NCI-H2227 (cell line): Measurements from ENCODE around the gene BBIP1.
A peak's percentile ranks its signal among the peaks of the same experiment; 100 is the strongest.
"Not testable (repeated sequence)": the region's sequence is repeated elsewhere in the genome, so short reads cannot be mapped to it uniquely, and the experiment has no call there.

Experiments
- DNase-seq: peaks from one replicate; lab custom pipeline; 2025; ENCODE audit not compliant: unreplicated experiment; lab: John Stamatoyannopoulos, UW

The BBIP1 gene

DNA sequence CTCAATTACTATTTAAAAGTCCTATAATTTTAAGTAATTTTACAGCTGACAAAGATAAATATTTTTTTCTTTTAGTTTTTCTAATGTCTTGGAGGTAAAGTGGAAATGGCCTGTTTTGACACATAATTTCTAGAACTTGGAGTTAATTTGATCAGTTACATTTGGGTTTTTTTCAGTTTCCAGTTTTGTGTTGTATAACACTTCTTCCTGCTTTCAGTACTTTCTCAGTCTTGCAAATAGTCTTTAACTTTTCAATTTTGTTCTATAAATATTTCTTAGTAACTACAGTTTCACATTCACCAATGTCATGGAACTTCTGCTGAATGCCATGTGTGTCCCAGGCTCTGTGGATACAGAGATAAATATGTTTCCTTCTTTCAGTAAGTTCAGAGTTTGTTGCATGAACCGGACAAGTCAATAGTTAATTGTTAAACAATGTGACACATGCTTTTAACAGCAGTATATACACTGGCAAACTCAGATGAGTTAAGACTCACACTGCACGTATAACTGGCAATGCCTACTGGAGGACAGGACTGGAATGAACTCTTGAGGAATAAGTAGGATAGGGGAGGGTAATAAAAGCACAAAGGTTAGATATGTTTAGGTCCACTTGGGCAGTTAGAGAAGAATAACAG is 5.0 kb upstream of the BBIP1 start:
- DNase-seq: no peak

DNA sequence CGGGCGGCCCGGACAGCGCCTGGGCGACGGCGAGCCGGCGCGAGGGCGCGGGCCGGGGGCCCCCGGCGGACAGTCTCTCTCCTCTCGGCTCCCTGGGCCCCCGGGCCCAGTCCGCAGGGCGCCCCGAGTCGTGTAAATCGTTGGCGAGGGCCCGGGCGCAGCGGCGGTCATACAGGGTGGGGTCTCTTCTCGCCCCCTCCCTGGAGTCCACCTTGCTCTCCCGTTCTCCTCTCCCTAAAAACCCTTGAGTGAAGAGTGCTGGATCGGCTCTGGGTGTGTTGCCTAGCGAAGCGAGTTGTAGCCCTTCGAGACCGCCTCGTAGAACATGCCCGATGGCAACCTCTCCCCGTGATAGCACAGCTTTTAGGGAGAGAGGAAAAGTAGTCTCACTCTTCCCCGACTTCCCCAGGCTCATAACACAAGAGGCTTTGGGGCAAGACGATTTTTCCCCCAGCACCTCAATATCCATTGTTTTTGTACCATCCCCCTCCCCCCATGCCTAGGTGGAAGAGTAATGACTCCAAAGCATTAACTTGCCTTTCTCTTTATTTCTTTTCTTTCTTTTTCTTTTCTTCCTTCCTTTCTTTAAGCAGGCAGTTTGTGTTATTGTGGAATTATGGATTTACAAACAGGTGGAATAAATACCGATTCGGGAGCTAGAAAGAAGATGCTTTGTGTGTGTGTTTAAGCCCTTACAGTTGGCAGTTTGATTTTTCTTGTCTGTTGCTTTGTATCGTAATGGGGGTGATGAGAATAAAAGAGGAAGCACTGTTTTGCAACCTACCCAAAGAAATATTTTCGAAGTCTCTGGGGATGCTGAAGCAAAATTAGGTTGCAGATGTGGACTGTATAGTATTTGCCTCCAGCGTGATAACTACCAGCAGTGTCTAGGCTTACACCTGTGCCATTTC is 1.2 kb upstream of the BBIP1 start:
- DNase-seq: peak; percentile 37

DNA sequence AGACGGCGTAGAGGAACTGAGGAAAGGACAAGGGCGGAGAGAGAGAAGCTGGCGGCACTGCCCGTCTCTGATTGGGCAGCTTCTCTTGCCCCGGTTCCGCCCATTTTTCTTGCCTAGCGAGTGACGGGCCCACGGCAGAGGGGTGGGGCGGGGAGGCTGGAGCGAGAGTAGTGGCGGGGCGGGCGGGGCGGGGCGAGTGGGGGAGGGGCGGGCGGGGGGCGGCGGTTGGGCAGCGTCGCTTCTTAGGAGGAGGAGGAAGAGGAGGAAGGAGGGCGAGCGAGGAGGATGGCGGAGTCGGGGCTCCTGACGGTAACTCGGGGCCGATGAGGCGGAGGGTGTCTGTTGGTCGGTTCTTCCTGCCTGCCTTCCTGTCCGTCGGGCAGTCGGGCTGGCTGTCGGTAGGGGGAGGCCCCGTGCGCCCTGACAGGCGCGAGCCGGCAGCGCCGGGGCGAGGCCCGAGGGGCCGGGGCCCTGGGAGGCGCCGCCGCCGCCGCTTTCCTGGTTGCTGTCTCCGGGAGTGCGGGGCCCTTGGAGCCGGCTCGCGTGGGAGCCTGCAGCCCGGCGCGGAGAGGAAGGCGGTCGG is 460 bp upstream of the BBIP1 start, which contains the start of gene SHOC2:
Gene SHOC2 (plus strand): TSS at position 256 of the 583 bp plus-strand sequence. CDS start 44,755 bp downstream, outside the sequence.
- peak; percentile 68 for DNase-seq

DNA sequence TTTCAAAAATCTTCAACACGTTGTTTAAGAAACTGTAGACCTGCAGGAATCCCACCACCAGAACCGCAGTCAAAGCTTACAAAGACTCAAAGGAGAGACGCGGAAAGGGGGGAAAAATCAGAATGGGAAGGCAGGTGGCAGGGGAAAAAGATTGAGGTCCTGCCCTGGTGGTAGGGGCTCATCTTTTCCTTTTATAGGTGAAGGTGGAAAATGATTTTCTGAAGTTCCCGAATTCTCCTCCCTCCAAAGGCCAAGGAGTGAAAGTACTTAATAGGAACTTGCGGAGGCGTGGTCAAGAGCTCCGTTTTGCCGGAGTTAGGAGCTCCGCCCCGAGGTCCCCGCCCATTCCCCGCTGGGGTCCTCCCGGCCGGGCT is 724 bp downstream of the BBIP1 start:
- DNase-seq: peak; percentile 88

DNA sequence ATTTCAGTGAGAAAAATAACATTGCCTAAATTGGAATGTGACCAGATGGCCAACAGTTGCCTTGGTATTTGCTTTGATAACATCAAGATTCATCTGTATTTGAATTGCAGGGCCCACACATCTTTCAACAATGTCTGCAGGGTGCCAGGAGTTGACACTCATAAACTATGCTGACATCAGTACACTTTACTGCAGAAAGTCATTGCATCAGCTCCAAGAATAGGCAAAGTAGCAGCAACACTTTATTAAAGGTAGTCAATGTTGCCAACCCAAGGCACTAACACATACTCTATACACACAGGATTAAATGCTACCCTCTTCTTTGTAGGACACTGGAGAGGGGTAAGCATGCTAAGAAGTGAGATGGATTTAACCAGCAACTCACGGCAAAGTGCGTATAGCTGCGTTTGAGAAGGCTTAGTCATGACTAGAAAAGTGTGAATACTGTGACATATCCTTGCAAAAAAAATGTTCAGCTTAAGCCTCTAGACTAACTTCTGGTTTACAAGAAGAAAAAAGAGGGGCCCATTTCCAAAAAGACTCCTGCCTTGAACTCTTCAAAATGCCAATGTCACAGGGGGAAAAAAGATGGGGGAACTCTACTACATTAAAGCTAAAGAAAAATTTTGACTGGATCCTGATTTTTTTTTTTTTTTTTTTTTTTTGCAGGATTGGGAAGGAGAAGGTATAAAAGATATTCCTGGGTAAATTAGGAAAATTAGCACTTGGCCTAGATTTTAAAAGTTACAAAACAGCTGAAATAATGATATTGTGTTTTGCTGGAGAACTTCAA is 2.2 kb downstream of the BBIP1 start:
- DNase-seq: no peak

DNA sequence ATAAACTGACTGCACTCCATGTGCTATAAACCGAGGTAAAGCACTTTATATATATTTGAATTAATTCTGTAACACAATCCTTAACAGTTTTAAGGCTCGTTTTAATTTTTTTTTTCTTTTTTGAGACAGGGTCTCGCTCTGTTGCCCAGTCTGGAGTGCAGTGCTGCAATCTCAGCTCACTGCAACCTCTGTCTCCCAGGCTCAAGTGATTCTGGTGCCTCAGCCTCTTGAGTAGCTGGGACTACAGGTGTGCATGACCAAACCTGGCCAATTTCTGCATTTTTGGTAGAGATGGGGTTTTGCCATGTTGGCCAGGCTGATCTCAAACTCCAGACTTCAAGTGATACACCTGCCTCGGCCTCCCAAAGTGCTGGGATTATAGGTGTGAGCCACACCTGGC is 3.4 kb downstream of the BBIP1 start:
- not testable (repeated sequence) for DNase-seq

DNA sequence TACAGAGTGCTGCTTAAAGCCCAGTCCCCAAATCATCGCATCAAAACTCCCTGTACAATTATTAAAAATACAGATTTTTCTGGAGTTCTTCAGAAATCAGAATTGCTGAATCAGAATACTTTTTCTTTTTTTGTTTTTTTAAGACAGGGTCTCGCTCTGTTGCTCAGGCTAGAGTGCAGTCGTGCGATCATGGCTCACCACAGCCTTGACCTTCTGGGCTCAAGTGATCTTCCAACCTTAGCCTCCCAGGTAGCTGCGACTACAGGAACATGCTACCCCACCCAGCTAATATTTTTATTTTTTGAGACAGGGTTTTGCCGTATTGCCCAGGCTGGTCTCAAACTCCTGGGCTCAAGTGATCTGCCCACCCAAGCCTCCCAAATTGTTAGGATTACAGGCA is 3.9 kb downstream of the BBIP1 start:
- no peak for DNase-seq

DNA sequence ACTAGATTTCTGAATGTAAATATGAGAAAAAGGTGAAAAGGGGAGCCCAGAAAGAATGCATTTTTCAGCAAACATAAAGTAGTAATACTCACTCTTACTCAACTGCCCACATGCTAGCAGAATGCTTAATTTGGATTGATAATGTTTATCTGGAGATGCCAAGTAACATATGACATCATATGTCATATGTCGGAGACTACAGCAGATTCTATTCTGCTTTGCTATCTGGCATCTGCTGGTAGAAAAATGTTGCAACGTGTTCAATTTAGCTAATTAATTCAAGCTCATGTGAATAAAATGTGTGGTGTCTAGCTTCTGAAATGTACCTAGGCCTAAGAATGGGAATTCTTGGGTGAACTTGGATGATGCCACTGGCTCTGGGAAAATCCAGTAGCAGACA is 4.5 kb downstream of the BBIP1 start:
- DNase-seq: no peak

DNA sequence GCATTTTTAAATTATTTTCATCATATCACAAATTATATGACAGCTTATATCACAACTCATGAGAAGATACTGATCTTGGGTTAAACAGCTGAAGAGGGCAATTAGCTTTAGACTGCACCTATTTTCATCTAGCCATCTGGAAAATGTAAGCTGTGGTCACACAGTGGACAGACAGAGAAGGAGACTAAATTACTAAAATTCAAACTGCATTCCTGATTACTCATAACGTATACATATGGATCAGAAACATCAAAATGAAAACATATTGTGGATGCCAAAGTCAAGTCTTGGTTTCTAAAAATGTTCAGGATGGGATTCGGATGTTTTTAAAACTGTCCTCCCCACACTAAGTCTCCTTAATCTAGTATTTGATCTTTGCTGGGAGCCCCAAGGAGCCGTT is 6.6 kb downstream of the BBIP1 start:
- no peak for DNase-seq

DNA sequence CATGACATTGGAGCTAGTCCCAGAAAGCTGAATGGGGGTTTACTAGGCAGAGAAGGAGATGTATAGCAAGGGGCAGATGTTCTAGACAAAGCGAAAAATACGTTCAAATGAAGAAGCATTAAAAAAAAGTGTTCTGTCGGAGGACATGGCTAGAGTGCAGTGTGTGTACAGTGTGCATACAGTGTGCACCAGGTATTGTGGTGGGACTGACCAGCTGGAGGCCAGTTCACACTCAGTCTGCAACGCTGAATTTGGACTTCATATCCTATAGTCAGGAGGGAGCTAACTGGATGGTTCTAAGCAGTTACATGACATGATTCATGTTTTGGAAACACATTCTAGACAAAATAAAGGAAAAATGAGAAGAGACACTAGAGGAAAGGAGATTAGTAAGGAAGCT is 8.8 kb downstream of the BBIP1 start:
- no peak for DNase-seq

DNA sequence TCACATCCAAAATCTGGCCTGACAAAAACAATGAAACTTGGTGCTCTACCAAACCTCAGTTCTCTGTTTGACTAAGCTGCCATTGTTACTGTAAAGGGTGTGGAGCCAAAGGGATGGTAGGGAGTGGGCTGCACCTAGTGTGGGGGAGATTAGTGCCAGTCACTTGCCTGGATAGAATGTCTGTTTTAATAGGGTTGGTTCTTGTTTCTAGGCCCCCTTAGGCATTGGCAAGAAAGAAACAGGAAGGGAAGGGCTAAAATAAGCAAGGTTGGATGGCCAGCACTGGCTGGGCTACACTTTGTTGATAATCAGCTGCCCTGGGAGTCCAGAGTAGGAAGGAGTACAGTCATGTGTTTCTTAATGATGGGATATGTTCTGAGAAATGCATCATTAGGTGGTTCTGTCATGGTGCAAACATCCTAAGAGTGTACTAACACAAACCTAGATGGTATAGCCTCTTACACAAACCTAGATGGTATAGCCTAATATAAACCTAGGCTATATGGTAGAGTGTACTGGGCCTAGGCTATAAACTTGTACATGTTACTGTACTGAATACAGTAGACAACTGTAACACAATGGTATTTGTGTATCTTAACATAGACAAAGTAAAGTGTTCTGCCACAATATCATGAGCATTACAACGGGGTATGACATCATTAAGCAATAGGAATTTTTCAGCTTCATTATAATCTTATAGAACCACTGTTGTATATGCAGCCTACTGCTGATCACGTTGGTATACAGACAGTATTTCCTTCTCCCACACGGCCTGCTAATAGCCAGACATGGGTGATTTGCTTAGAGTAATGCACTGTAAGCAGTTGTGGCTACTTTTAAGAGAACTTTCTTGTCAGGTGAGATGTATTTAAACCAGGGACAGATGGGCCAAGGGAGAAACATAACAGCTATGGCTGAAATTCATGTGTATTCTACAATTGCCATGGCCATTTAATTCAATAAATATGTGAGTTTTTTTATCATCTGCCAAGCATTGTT is 15.4 kb downstream of the BBIP1 start:
- DNase-seq: no peak

DNA sequence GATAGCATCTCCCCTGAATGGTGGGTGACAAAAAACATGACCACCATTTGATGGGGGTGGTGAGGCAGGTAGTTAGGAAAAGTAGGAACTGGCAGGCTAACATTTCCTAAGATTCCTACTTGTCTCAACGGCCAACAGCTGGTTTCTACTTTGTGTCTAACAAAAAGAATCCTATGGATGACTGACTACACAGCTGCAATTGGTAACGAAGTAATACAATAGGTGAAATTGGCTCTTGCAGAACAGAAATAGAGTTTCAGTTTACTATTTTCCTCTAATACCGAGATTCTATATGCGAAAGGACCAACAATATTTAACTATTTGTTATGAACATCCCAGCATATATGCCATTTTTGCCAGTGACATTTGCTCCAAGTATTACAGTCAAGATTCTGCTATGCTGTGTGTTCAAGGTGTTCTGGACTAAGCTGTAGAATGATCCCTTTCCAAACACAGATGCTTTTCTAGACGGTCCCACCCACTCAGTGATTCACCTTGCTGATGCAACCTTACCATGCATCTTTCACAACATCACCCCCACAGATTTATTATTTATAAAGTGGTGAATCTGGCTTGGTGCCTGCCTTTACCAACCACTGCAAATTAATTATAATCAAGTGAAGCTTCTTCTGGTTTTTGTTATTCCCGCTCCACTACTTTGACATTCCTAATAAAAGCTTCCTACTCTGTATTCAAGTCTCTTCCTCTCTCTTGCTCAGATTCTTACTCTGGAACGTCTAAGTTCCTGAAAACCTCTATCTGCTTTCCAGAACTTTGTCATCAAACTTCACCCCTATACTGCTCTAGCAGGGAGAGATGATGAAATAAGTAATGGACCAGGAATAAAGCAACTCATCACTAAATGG is 16.8 kb downstream of the BBIP1 start:
- DNase-seq: no peak

DNA sequence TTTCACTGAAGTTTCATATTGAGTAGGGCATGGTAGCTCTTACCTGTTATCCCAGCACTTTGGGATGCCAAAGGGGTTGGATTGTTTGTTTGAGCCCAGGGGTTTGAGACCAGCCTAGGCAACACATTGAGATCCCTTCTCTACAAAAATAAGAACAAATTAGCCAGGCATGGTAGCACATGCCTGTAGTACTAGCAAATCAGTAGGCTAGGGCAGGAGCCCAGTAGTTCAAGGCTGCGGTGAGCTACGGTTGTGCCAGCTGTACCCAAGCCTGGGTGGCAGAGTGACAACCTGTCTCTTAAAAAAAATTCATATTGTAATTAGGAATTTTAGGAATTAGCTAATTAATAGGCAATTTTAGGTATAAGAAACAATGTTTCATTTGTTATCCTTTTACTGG is 18.0 kb downstream of the BBIP1 start:
- DNase-seq: no peak

DNA sequence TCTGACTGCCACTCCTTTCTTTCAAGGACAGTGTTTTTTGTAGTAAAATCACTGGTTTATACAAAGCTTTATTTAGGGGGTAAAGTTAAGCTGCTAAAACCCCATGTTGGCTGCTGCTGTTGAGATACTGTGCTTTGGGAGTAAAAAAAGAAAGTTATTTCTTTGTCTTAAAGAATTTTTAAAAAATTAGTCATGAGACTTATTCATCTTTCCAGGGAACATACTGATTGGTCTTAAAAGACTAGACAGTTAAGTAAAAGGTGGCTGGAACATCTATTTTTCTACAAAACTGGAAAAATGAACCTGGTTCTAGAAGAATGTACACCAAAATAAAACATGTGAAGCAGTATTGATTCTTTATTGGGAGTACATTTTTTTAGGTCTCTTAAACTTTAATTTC is 20.6 kb downstream of the BBIP1 start:
- no peak for DNase-seq

DNA sequence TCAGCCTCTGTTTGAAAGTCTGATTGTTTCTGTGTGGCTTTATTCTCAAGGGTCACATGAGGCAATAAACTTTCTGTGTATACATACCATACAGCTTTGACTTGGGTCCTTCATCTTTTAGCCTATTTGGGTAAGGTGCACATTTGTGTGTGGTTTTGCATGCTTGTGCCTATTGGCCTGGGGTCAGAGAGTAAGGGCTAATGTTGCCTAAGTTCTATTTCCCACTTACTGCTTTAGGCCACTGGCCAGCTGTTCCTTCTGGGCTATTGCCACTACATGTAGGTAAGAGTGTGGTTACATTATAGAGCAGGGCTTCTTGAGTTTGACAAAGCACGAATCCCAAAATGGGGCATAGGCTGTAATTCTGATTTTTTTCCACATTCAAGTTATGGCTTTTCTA is 21.8 kb downstream of the BBIP1 start:
- DNase-seq: no peak

DNA sequence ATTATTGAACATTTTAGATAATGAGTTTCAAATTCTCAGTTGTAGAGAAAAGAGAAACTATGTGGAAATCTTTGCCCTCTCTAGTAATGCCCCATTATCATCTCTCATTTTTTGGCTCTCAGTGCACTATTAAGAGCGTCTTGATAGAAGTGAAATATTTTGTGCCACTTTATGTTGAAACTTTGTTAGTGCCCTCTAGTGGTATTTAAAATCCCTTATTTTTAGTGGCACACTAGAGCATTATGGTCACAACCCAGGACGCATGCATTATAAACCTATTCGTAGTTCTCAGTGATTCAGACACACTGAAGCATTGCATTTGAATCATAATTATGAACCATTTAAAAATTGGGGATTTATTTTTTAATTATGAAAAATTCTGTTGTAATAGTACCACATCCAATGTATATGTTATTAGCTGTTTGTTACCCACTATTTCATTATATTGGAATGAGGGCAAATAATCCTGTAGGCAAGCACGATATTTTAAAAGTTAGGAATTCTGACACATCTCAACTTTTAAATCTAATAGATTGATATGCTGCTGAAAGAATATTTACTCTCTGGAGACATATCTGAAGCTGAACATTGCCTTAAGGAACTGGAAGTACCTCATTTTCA is 25.3 kb downstream of the BBIP1 start:
- peak; percentile 52 for DNase-seq

DNA sequence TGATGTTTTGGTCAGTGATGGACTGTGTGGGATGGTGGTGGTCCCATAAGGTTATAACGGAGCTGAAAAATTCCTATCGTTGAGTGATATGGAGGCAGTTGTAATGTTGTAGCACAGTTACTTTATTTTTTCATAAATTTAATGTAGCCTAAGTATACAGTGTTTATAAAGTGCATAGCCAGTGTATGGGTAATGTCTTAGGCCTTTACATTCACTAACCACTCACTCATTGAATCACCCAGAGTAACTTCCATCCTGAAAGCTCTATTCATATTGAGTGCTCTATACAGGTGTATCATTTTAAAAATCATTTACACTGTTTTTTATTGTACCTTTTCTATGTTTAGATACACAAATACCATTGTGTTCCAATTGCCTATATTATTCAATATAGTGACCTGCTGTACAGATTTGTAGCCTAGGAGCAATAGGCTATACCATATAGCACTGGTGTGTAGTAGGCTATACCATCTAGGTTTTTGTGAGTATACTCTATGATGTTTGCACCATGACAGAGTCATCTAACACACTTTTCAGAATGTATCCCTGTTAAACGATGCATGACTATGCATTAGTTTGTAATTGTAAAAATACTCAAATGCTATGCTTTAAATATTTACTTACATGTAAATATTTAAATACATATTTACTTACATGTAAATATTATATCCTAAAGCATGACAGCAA is 26.2 kb downstream of the BBIP1 start:
- no peak for DNase-seq

DNA sequence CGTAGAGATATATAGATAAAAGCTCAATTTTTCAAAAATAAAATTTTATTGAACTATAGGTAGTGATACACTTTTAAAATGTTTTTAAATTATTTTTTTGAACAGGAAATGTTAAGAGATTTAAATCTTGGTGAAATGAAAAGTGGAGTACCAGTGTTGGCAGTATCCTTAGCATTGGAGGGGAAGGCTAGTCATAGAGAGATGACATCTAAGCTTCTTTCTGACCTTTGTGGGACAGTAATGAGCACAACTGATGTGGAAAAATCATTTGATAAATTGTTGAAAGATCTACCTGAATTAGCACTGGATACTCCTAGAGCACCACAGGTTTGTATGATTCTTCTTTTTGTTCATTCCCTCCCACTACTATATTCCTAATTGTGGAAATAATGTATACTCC is 31.4 kb downstream of the BBIP1 start:
- DNase-seq: no peak
